Hematopoietic multipotent progenitor cell treated with erythropoietin and hydrocortisone succinate and interleukin-3 and kit ligand, for 17 days (in vitro differentiated cells): Measurements from ENCODE around the gene ZG16B.

Experiments
- DNase-seq: peaks from one replicate; pipeline ENCODE4 v3.0.0-alpha.2; 2015; ENCODE audit warnings: low spot score

ZG16B gene

DNA sequence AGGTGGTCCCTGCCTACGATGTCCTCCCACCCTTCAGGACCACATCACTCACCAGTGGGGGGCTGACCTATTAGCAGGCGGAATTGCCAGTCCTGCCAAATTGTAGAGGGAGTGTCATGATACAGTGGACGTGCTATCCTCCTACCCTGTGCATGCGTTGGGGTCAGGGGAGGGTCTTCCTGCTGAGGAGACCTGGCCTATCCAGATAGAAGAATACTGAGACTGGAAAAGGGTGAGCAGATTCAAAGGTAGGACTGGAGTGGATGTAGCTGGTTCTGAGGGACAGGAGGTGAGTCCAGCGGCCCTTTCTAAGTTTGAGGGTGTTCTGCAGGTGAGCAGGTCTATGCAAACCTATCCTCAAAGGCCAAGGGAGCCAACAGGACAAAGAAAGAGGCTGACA, 23.8 kb upstream of the ZG16B start:
- DNase-seq = no peak

DNA sequence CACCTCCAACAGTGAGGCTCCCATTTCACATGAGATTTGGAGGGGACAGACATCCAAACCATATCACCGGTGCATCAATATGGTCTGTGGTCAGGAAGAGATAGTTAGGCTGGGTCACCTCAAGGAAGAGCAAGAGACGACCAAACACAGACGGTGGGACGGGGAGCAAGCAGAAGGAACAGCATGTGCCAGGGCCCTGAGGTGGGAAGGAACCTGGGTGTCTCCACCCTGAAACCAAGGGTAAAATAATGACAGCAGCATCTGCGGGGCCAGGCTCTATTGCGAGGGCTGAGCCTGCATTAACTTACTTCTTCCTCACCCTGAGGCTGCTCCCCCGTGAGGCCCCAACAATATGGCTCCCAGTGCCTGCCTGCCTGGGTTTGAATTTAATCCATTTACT, 21.9 kb upstream of the ZG16B start:
- DNase-seq = no peak

DNA sequence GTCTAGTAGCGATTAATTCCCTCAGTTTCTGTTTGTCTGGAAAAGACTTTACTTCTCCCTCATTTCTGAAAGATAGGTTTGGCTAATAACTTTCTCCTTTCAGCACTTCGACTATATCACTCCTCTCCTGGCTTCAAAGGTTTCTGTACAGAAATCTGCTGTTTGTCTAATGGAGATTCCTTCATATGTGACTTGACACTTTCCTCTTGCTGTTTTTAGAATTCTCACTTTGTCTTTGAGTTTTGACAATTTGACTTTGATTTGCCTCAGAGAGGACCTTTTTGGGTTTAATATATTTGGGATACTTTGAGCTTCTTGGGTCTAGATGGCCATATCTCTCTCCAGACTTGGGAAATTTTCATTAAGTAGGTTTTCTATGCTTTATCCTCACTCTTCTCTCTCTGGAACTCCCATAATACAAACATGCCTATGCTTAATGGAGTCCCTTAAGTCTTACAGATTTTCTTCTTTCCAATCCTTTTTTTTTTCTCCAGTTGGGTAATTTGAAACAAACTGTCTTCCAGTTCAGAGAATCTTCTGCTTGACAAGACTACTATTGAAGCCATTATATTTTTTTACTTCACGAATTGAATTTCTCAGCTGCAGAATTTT, 20.8 kb upstream of the ZG16B start:
- DNase-seq = no peak

DNA sequence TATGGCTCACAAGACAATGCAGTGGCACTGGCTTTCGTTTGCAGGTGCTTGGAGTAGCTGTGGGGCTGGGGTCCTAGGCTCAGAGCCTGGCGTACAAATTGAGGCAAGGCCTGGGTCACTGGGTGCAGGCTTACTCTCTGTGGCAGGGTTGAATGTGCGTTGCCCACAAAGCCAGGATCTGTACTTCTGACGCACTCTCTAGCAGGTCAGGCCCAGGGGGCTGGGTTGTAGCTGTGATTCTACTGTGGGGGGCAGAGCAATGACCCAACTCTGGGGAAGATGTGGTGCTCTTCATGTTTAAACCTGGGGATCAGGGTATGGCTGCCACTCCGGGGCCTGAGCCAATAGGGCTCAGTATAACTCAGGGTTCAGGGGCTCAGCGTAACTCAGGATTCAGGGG, 19.5 kb upstream of the ZG16B start:
- no peak for DNase-seq

DNA sequence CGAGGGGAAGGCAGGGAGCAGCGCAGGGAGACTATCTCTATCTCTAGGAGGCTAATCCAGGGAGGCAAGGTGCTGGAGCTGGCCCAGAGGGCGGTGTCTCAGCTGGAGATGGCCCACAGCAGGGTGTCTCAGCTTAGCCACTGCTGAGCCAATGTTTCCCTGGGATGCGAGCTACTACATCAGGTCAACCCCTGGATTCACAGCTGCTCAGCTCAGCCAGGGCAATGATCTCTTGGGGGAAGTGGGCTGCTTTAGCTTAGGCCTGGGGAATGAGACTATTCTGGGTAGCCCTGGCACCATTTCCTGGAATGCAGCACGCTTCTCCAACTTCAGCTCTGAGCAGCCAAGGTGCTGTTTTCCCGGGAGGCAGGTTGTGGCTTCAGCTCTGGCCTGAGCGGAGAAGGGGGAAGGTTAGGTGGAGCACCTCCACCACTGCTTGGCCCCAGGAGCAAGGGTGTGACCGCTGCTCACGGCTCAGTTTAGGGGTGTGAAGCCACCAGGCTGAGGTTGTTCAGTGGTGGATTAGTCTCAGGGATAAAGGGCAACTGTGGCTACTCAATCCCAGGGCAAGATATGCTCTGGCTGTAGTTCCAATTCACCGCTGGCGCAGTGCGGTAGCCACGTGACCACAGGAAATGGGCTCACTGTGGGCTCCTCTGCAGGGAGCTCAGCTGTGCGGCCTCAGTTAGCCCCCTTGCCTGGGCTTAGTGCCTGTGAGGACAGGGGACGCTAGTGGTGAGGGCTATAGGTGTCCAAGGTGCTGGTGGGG, 18.2 kb upstream of the ZG16B start:
- DNase-seq = no peak

DNA sequence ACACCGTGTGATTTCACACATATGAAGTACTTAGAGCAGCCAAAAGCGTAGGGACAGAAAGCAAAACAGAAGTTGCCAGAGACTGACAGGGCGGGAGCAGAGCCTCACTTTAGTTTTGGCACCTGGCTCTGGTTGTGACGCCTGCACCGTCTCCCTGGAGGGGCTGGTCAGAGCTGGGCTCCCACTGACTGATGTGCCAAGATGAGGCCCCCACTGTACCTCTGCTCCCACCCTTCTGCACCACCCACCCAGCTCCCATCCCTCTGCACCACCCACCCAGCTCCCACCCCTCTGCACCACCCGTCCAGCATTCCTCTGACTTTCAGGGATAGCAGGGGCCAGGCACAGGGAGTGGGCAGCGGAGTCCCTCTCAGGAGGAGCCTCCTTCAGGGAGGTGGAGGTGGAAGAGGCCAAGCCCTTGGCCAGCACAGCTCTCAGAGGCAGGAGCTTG, 16.3 kb upstream of the ZG16B start:
- no peak for DNase-seq

DNA sequence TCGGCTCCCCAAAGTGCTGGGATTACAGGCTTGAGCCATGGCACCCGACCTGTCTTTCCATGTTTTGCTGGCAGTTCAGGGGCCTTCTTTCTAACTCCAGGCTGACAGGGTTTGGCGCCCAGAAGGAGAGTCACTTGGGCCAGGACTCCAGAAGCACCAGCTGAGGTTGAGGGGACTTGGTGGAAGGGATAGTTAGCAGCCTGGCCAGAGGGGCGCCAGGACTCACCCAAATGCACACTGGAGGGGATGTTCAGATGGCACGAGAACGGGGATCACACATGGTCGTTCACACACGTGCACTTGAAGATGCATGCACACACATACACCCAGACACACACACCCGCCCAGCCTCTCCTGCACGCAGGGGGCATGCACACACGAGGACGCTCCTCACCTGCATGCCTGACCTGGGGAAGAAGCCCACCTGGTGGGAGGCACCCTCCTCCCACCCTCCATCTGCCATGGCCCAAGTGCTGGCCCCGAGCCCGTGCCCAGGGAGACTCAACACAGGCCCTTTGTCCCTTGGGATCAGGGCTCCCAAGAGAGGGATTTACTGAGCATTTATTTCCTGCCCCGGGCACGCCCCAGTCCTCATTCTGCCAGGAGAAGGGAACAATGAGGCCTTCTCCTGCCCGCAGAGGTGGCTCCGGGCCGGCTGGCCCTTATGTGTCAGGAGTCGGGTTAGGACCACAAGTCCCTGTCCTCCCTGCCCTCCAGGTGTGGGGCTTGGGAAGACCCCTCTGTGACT, 15.4 kb upstream of the ZG16B start:
- no peak for DNase-seq

DNA sequence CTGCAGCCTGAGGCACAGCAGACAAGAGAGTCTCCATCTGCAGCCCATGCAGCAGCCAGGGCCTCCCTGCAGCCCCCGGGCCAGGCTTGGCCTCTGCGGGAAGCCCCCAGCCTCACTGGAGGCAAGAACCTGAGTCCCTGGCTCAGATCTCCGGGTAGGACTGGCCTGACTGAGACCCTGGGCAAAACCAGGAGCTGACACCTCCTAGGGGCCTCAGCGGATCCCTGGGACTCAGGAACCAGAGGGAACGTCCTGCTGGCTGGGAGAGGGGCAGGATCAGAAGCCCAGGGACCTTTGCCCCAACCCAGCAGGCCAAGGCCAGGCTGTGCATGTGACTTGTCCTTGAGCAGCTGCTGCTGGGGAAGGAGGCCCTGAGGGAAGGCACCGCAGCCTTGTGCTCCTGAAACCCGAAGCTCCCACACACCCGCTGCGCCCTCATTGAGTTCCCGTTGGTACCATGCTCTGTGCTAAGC, 14.8 kb upstream of the ZG16B start:
- no peak for DNase-seq

DNA sequence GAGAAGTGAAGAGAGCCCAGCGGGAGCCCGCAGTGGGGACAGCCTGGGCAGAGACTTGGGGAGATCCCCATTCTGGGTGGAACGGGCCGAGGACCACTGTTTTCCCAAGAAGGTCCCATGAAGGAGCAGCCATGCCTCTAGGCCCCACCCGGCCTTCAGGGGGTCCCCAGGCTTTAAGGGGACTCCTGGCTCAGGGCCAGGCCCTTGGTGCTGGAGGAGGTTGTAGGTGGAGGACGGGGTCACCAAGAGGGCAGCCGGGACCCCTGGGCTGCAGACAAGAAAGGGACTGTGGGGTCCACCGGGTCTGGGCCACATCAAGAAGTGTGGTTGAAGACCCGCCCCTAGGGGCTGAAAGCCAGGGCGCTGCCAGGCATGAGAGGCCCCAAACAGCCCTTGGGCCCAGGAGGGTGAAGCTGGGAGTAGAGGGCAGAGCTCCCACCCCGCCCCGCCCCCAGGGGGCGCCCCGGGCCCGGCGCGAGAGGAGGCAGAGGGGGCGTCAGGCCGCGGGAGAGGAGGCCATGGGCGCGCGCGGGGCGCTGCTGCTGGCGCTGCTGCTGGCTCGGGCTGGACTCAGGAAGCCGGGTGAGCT, 13.3 kb upstream of the ZG16B start, which contains the start of gene PRSS21:
Gene PRSS21 (plus strand): TSS at position 487 of the 589 bp plus-strand sequence. CDS start 32 bp downstream, at position 519.
- no peak for DNase-seq

DNA sequence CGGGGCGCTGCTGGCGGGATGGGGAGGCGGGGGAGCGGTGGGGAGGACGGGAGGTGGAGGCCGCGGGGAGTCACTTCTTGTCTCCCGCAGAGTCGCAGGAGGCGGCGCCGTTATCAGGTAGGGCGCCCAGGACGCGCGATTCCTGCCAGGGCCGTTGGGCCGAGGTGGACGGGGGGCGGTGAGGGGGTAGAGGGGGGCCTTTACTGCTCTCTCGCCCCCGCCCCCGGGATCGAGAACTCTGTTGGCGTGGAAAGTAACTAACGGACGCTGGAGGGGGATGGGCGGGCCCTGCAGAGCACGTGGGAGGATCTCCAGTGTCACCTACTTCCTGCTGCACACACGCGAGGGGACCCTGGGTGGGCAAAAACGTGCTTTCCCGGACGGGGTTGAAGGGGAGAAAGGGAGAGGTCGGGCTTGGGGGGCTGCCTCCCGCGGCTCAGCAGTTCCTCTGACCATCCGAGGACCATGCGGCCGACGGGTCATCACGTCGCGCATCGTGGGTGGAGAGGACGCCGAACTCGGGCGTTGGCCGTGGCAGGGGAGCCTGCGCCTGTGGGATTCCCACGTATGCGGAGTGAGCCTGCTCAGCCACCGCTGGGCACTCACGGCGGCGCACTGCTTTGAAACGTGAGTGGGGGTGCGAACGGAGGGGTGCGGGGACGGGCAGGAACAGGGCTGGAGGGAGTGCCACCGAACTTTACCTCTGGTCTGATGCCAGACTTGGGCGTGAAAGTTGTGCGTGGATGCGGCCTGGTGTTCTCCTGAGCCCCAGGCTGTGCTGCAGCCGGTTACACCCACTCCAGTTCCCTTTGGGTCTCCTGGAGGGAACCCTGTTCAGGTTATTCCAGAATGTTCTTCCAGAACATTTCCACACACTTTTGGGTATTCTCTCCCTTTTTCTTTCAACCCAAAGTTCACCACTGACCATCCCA, 12.5 kb upstream of the ZG16B start:
- no peak for DNase-seq

DNA sequence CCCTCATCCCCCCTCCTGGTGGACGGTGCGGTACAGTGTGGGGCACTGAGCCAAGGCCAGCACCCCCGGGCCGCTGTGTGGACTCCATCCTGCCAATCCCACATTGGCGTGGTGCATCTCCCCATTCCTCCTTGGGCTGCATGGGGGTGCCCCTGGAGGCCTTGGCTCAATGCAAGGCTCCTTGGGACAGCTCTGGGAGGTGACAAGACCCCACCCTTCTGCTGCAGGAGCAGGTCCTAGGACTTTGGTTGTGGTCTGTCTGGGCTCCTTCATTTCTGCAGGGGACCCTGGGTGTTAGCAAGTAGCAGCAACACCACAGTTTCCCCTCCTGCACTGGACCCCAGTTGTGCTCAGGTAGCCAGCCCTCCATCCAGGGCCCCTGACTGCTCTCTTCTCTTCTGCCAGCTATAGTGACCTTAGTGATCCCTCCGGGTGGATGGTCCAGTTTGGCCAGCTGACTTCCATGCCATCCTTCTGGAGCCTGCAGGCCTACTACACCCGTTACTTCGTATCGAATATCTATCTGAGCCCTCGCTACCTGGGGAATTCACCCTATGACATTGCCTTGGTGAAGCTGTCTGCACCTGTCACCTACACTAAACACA, 11.7 kb upstream of the ZG16B start:
- no peak for DNase-seq

DNA sequence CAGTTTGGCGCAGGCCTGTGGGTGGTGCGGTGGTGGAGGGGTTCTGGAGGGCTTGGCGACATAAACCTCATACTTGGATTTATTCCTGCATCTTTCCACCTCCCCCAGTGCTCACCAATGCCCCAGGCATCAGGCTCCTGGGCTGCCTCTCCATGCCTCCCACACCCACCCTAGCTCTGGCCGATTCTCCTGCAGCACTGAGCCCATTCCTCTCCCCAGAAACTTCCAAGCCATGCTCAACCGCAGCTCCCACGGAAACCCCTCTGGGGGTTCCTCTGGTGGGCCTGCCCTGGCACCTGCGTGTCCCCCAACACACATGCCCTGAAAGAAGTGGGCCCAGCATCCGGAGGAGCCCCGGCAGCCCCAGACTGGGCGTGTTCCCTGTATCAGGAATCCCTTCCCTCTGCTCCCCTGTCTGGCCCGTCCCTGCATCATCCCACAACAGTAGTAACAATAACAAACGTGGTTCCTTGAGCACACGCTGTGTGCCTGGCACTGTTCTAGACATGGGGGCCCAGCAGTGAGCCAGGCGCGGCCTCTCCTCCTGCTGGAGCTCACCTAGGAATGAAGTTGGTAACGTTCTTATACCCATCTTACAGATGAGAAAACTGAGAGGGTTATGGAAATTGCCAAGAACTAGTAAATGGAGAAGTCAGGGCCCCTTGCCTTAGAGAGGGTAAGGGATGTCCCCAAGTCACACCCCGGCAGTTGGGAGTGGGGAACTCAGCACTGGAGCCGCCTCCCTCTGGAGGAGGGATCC, 10.7 kb upstream of the ZG16B start:
- DNase-seq = no peak

DNA sequence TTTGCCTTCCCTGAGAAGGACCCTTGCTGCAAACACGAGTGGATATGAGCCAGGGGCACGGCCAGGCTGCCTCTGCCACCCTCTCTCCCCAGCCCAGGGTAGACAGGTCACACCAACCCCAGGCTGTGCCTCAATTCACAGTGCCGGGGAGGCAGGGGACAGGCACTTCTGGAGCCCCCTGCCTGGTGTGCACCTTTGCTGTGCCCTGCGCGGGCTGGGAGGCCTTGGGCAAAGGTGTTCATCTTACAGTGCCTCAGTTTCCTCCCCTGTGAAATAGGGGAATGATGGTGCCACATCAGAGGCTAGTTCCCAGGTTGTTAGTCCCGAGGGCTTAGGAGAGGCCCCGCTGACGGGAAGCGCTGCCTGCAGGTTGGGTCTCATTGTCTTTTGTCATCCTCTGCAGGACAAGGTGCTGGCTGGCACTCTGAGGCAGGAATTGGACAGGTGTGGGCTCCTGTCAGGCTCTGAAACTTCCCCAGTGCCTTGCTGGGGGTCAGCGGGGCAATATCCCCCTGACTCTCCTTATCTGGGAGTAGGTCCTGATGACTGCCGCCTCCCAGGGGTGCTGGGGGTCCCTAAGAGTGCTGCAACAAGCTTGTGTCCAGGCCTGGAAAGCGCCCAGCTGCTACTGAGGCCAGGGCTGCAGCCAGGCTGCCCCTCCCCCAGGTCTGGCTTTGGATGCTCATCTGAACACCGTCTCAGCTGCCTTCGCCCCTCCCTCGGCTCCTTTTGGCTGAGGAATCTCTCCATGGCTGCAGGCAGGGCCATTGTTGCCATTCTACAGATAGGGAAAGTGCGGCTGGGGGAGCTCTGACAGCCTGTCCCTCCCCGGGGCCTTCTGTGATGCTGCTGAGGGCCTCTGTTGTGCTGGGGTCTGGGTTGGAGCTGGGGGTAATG, 9.9 kb upstream of the ZG16B start:
- DNase-seq = no peak

DNA sequence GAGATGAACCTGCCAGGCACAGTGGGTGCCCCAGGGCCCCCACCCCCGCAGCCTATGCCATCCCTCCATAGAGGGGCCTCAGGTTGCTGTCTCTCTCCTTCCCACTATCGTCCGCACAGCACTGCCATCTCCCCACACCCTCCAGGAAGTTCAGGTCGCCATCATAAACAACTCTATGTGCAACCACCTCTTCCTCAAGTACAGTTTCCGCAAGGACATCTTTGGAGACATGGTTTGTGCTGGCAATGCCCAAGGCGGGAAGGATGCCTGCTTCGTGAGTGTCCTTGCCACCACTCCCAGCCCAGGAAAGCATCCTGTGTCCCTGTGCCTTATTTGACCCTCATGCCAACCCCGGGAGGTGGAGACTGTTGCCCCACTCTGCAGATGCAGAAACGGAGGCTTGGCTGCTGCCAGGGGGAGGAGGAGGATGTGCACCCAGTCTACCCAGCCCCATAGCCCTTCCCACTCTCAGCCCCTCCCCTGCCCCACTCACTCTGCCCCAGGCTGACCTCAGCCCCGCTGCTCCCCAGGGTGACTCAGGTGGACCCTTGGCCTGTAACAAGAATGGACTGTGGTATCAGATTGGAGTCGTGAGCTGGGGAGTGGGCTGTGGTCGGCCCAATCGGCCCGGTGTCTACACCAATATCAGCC, 9.1 kb upstream of the ZG16B start:
- DNase-seq = no peak

DNA sequence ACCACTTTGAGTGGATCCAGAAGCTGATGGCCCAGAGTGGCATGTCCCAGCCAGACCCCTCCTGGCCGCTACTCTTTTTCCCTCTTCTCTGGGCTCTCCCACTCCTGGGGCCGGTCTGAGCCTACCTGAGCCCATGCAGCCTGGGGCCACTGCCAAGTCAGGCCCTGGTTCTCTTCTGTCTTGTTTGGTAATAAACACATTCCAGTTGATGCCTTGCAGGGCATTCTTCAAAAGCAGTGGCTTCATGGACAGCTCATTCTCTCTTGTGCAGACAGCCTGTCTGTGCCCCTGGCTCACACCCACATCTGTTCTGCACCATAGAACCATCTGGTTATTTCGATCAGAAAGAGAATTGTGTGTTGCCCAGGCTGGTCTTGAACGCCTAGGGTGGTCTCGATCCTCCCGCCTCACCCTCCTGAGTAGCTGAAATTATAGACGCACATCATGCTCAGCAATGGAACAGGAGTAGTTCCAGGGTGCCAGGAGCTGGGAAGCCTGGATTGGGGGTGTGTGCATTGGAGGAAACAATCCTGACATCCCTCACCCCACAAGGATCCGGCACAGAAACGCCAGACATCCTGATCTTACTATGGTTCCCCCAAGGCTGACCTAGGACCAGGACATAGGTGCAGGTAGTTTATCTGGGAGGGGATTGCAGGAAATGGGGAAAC, 8.5 kb upstream of the ZG16B start:
- DNase-seq = no peak

DNA sequence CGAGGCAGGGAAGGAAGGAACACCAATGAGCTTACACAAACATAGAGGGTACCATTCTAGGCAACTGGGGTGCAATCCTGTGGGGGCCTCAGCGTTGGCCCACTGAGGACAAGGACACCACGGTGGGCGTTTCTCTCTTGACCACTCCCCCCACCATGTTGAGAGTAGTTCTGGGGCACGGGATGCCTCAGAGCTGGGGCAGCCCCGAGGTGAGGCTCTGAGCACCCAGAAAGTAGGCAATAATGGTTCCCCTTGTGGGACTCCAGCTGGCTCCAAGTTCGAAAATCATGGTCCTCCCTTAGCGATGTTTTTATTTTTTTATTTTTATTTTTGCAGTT, 8.0 kb upstream of the ZG16B start:
- no peak for DNase-seq

DNA sequence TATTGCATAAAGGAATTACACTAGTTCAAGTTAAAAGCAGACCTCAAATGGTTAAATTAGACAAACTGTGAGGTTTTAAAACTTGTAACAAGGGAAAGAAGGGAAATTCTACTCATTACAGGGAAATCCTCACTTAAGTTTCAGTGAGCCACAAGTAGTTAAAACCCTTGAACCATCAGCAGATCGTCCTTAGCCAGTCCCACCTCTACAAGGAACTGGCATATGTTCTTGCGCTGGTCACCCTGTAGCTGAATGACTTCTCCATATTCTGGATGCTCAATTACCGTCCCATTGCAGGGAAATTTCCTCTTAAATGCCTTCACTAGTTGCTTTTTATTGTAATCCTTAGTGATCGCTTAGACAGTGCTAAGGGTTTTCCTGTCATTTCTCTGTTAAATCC, 7.6 kb upstream of the ZG16B start:
- DNase-seq = no peak

DNA sequence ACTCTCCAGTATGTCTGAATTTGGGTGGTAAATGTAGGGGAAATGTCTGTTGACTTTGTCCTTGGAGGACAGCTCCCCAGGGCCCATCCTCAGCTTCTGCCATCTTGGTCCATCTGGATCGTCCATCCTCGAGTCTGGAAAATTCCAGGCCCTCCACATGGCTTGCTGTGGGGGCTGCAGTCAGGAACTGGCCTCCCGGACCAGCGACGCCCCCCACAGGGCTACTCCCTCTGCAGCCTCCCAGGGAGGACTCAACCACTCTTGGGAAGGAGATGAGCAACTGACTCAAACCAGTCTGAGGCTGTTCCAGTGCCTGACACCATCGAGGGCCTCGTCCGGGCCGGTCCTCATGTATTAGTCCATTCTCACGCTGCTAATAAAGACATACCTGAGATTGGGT, 5.5 kb upstream of the ZG16B start:
- no peak for DNase-seq
